Lower lobe of right lung (tissue), 2 donors: Measurements from ENCODE around the gene TTLL12. TPM values are rescaled to one million over a fixed set of nuclear protein-coding genes. Genes with fewer than 3 reads are reported as not detected.

Experiments used
- ATAC-seq, 2 donors: fragments of 200-7000 bp; cut with Tn5 transposase; one replicate each; pipeline ENCODE4 v1.9.1; 2020 to 2022; ENCODE audit warnings: mild to moderate bottlenecking in 2 of 2, moderate library complexity in 2 of 2
- DNase-seq: peaks from one replicate; pipeline ENCODE4 v3.0.0-alpha.2; 2020
- H3K27ac ChIP-seq: fragments of 200-600 bp; one replicate; pipeline ENCODE4 v1.8.0; 2022
- H3K27me3 ChIP-seq: fragments of 200-600 bp; one replicate; pipeline ENCODE4 v1.8.0; 2022; ENCODE audit warnings: low read depth
- H3K36me3 ChIP-seq: fragments of 200-600 bp; one replicate; pipeline ENCODE4 v1.8.0; 2022; ENCODE audit warnings: mild to moderate bottlenecking
- H3K4me1 ChIP-seq: fragments of 200-600 bp; one replicate; pipeline ENCODE4 v1.8.0; 2022
- H3K4me3 ChIP-seq: fragments of 200-600 bp; one replicate; pipeline ENCODE4 v1.8.0; 2022; ENCODE audit warnings: mild to moderate bottlenecking
- H3K9me3 ChIP-seq: fragments of 200-600 bp; one replicate; pipeline ENCODE4 v1.8.0; 2022
- intact Hi-C: fragments of 100-400 bp; cut with DNase I; formaldehyde crosslinking; loops from one replicate; pipeline ENCODE4 v1.11.0; 2022
- total RNA-seq: library from RNA; stranded (reverse); fragmentation: NEBNext Ultra II Directional; extraction: Animal tissue kit (Norgen Biotek cat#: 25700); gene quantifications from one replicate; pipeline ENCODE4 v1.2.1, GENCODE V29; 2021
- TF ChIP-seq, protein P1 (sequence below): fragments of 200-600 bp; IDR thresholded peaks from one replicate; pipeline ENCODE4 v1.8.0; 2022; ENCODE audit warnings: antibody characterized with exemption, mild to moderate bottlenecking
- donor health status: DM: no; HTN: yes; CAD: no; lungs with severe emphysema.

Gene TTLL12
- total RNA-seq, 1 donor from 2014 or later, result 21.6 TPM

DNA sequence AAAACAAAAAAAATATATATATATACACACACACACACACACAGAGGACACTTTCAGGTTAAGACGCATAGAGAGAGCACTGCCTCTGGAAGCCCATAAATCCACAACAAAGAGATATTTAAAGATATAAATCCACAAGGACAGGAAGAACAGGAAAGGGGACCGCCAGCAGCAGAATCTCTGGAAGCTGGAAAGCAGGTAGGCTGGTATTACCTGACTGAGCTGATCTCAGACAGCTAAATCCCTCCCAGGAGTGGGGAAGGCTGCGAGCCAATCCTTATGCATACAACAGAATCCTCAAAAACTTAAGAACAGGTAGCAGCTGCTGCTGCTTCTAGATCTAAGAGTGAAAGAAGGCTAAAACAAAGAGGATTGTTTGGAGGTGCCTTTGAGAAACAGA, 42.0 kb downstream of the TTLL12 start:
- peaks cover 10% of the 10 kb centered on the region for H3K36me3 ChIP-seq
- no peak overlapping the region for H3K27ac ChIP-seq
- ATAC-seq (no peak), DNase-seq (no peak)
- H3K9me3 ChIP-seq, result no peaks in the 10 kb centered on the region
- no peaks in the 10 kb centered on the region for H3K27me3 ChIP-seq
- H3K4me1 ChIP-seq, result peaks cover 36% of the 10 kb centered on the region
- TF ChIP-seq, protein P1, sequence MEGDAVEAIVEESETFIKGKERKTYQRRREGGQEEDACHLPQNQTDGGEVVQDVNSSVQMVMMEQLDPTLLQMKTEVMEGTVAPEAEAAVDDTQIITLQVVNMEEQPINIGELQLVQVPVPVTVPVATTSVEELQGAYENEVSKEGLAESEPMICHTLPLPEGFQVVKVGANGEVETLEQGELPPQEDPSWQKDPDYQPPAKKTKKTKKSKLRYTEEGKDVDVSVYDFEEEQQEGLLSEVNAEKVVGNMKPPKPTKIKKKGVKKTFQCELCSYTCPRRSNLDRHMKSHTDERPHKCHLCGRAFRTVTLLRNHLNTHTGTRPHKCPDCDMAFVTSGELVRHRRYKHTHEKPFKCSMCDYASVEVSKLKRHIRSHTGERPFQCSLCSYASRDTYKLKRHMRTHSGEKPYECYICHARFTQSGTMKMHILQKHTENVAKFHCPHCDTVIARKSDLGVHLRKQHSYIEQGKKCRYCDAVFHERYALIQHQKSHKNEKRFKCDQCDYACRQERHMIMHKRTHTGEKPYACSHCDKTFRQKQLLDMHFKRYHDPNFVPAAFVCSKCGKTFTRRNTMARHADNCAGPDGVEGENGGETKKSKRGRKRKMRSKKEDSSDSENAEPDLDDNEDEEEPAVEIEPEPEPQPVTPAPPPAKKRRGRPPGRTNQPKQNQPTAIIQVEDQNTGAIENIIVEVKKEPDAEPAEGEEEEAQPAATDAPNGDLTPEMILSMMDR, result no peak
- intact Hi-C loops, result no loop called here
- no peak overlapping the region for H3K4me3 ChIP-seq

GRCh38 chr22:43142880-43143562, 43.9 kb downstream of the TTLL12 start, which contains the start of gene MCAT:
Gene MCAT (minus strand): TSS chr22:43143398. CDS start chr22:43143348, 50 bp downstream.
- peak; percentile 92 to 95 for ATAC-seq
- intact Hi-C loops, result no loop called here

DNA sequence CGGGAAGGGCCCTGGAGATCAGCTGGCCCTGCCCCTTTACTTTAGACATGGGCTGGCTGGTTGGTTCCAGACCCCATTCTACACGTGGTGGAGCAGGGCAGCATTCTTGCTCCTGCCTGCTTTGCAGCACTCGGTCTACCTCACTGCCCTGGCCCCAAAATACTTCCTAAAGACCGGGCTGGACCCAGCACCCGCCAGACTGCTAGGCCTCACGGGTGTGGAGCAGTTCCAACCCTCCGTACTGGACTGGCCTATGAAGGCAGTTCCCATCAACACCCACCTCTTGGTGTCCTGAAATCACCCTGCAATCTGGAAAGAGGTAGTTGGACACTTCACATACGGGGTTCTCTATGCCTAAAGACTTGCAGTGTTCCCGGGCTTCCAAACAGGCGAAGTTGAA, 50.1 kb downstream of the TTLL12 start:
- Histone ChIP-seq H3K36me3 (peaks cover 82% of the 10 kb centered on the region), H3K27ac (peak overlapping the region; percentile 33)
- DNase-seq, result no peak

More at GRCh38 chr22:43142880-43143562, 43.9 kb downstream of the TTLL12 start, which contains the start of gene MCAT:
- Histone ChIP-seq H3K27ac (peak within 1 kb of the TSS; percentile 86), H3K9me3 (no peaks in the 10 kb centered on the region), H3K36me3 (peaks cover 27% of the 10 kb centered on the region), H3K4me1 (peaks cover 28% of the 10 kb centered on the region), H3K27me3 (no peaks in the 10 kb centered on the region), H3K4me3 (peak within 1 kb of the TSS; percentile 99)
- TF ChIP-seq, protein P1, result no peak
- DNase-seq, result peak; percentile 89

DNA sequence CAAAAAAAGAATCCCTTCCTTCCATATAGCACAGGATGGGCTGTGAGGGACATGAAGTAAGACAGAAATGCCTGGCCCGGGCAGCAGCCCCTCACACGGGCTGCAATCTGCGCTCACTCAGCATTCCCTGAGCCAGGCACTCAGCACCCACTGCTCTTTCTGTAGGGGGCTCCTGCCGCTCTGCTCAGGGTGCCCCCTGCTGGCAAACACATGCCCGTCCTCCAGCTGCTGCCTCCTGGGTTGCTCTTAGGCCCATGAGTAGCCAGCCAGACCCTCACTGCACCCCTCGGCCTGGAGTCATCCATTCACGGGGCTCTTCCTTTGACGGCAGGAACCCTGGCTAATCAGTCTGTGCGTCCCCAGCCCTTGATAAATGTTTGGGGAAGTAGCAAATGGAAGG, 50.7 kb downstream of the TTLL12 start:
- H3K27me3 ChIP-seq, result no peaks in the 10 kb centered on the region
- H3K36me3 ChIP-seq, result peaks cover 84% of the 10 kb centered on the region
- TF ChIP-seq, protein P1, result peak; percentile 64
- no peak overlapping the region for H3K4me3 ChIP-seq
- peaks cover 27% of the 10 kb centered on the region for H3K4me1 ChIP-seq
- no peaks in the 10 kb centered on the region for H3K9me3 ChIP-seq
- intact Hi-C loops, result no loop called here
- peak overlapping the region; percentile 33 for H3K27ac ChIP-seq
- DNase-seq, result no peak
- peak; percentile 59 to 64 for ATAC-seq

More for the DNA sequence above, 50.1 kb downstream of the TTLL12 start:
- TF ChIP-seq, protein P1, result no peak
- ATAC-seq, result no peak
- Histone ChIP-seq H3K27me3 (no peaks in the 10 kb centered on the region), H3K4me3 (no peak overlapping the region), H3K9me3 (no peaks in the 10 kb centered on the region), H3K4me1 (peaks cover 27% of the 10 kb centered on the region)
- intact Hi-C loops, result no loop called here

DNA sequence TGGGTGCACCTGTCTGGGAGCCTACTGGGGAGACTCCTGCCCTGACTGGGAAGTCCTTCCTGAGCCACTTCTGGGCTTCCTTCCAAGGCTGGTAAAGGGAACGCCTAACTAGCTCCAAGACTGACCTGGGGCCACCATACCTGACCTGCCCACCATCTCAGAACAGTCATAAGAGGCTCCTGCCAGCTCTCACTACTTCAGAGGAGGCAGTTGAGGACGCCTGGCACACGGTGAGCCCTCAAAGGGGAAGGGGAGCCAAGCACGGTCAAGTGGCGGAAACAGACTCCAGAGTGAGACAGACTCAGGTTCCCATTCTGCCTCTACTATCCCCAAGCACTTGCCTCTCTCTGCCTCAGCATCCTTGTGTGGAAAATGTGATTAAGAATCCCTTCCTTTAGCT, 51.4 kb downstream of the TTLL12 start:
- Histone ChIP-seq H3K36me3 (peaks cover 80% of the 10 kb centered on the region), H3K9me3 (no peaks in the 10 kb centered on the region), H3K27me3 (no peaks in the 10 kb centered on the region), H3K27ac (no peak overlapping the region), H3K4me1 (peaks cover 22% of the 10 kb centered on the region), H3K4me3 (no peak overlapping the region)
- ATAC-seq (peak; percentile 14 to 34), DNase-seq (no peak)
- TF ChIP-seq, protein P1, result no peak
- intact Hi-C loops, result no loop called here
